Embryonic facial prominence (tissue), 1 donor: ENCODE data around the gene NRAP.

Source experiments
- DNase-seq: peaks from one replicate; pipeline ENCODE4 v3.0.0-alpha.2; 2016; ENCODE audit errors: extremely low spot score

Gene NRAP

GRCh38 chr10:113641702-113642101 lies 22.1 kb downstream of the NRAP start:
- no peak for DNase-seq

- DNase-seq, result no peak
Measured at GRCh38 chr10:113639966-113640365, 23.9 kb downstream of the NRAP start.

GRCh38 chr10:113631684-113632367 lies 32.0 kb downstream of the NRAP start:
- no peak for DNase-seq

GRCh38 chr10:113630929-113631533 lies 32.8 kb downstream of the NRAP start:
- no peak for DNase-seq

GRCh38 chr10:113628607-113629153 lies 35.2 kb downstream of the NRAP start:
- DNase-seq, result no peak

- DNase-seq, result no peak
Measured at GRCh38 chr10:113627836-113628235, 36.0 kb downstream of the NRAP start.

GRCh38 chr10:113626809-113627355 lies 37.0 kb downstream of the NRAP start:
- DNase-seq, result no peak

GRCh38 chr10:113625461-113626186 lies 38.2 kb downstream of the NRAP start:
- DNase-seq, result no peak

- no peak for DNase-seq
Measured at GRCh38 chr10:113622831-113623230, 41.0 kb downstream of the NRAP start.

- no peak for DNase-seq
Measured at GRCh38 chr10:113621799-113622198, 42.0 kb downstream of the NRAP start.

- no peak for DNase-seq
Measured at GRCh38 chr10:113620936-113621335, 42.9 kb downstream of the NRAP start.

GRCh38 chr10:113620511-113620910 lies 43.3 kb downstream of the NRAP start:
- DNase-seq, result no peak

GRCh38 chr10:113619401-113619800 lies 44.4 kb downstream of the NRAP start:
- no peak for DNase-seq

GRCh38 chr10:113618338-113618737 lies 45.5 kb downstream of the NRAP start:
- no peak for DNase-seq

- no peak for DNase-seq
Measured at GRCh38 chr10:113617086-113617485, 46.8 kb downstream of the NRAP start.

- DNase-seq, result no peak
Measured at GRCh38 chr10:113616244-113617074, 47.4 kb downstream of the NRAP start.

- DNase-seq, result no peak
Measured at GRCh38 chr10:113613977-113614690, 49.7 kb downstream of the NRAP start.

GRCh38 chr10:113613427-113613826 lies 50.4 kb downstream of the NRAP start:
- DNase-seq, result no peak

GRCh38 chr10:113612154-113612553 lies 51.7 kb downstream of the NRAP start:
- no peak for DNase-seq

- no peak for DNase-seq
Measured at GRCh38 chr10:113610631-113611601, 52.9 kb downstream of the NRAP start.
